Amniotic epithelial cell (primary cell): ENCODE measurements around the gene TRPM2.
A peak's percentile ranks its signal among the peaks of the same experiment; 100 is the strongest.

ENCODE experiments used
- DNase-seq: peaks from one replicate; pipeline ENCODE4 v3.0.0-alpha.2; 2010; ENCODE audit warnings: low read depth

TRPM2 gene

GRCh38 chr21:44353191-44353970 is at the start of gene TRPM2:
TRPM2 (plus strand) TSS chr21:44353621; CDS start chr21:44353701, 80 bp downstream.
- peak; percentile 19 for DNase-seq

GRCh38 chr21:44304011-44304616 is 49.3 kb upstream of the TRPM2 start:
- no peak for DNase-seq

GRCh38 chr21:44304877-44305293 is 48.5 kb upstream of the TRPM2 start:
- DNase-seq, result peak; percentile 32

- no peak for DNase-seq
Observed at GRCh38 chr21:44305691-44306090, 47.7 kb upstream of the TRPM2 start.

GRCh38 chr21:44306936-44307704 is 46.3 kb upstream of the TRPM2 start:
- DNase-seq, result peak; percentile 77

- no peak for DNase-seq
Observed at GRCh38 chr21:44310628-44311507, 42.6 kb upstream of the TRPM2 start.

GRCh38 chr21:44312089-44312488 is 41.3 kb upstream of the TRPM2 start:
- no peak for DNase-seq

GRCh38 chr21:44312716-44313115 is 40.7 kb upstream of the TRPM2 start:
- no peak for DNase-seq

- DNase-seq, result no peak
Observed at GRCh38 chr21:44313451-44313850, 40.0 kb upstream of the TRPM2 start.

GRCh38 chr21:44314128-44314527 is 39.3 kb upstream of the TRPM2 start:
- DNase-seq, result no peak

GRCh38 chr21:44314561-44314960 is 38.9 kb upstream of the TRPM2 start:
- no peak for DNase-seq

- DNase-seq, result no peak
Observed at GRCh38 chr21:44315691-44316203, 37.7 kb upstream of the TRPM2 start.

- no peak for DNase-seq
Observed at GRCh38 chr21:44316277-44316900, 37.0 kb upstream of the TRPM2 start.

GRCh38 chr21:44317241-44317782 is 36.1 kb upstream of the TRPM2 start:
- no peak for DNase-seq

- DNase-seq, result no peak
Observed at GRCh38 chr21:44317871-44318270, 35.5 kb upstream of the TRPM2 start.

GRCh38 chr21:44318489-44319285 is 34.7 kb upstream of the TRPM2 start:
- no peak for DNase-seq

GRCh38 chr21:44319407-44320065 is 33.9 kb upstream of the TRPM2 start:
- no peak for DNase-seq

- DNase-seq, result no peak
Observed at GRCh38 chr21:44320847-44321246, 32.6 kb upstream of the TRPM2 start.

- DNase-seq, result no peak
Observed at GRCh38 chr21:44321846-44322450, 31.5 kb upstream of the TRPM2 start.
